ENCODE measurements around the gene EIF2A. TPM values are rescaled to one million over a fixed set of nuclear protein-coding genes. Genes with fewer than 3 reads are reported as not detected.
"Not testable (repeated sequence)": the region's sequence is repeated elsewhere in the genome, so short reads cannot be mapped to it uniquely, and the experiment has no call there.

EIF2A gene
- 230 and 238 TPM in 2 replicates for total RNA-seq

- Histone ChIP-seq H3K4me1 (ENCODE audit: insufficient read depth, low read length) (peaks cover 28% of the 10 kb centered on the region), H3K4me2 (ENCODE audit: insufficient read depth, low read length) (peak within 1 kb of the TSS; percentile 97), H3K9me3 (ENCODE audit: low read depth, low read length) (no peaks in the 10 kb centered on the region), H4K20me1 (ENCODE audit: insufficient read depth, low read length) (peaks cover 26% of the 10 kb centered on the region), H3K27ac (ENCODE audit: low read depth, low read length) (peak within 1 kb of the TSS; percentile 98), H3K4me3 (ENCODE audit: insufficient read depth, low read length) (peak within 1 kb of the TSS; percentile 90), H2AFZ (ENCODE audit: low read length) (peak within 1 kb of the TSS; percentile 91), H3K36me3 (ENCODE audit: insufficient read depth, low read length) (peaks cover 24% of the 10 kb centered on the region), H3K27me3 (ENCODE audit: insufficient read depth, low read length) (no peaks in the 10 kb centered on the region), H3K79me2 (ENCODE audit: insufficient read depth, low read length) (peaks cover 91% of the 10 kb centered on the region)
- peak; percentile 95 for DNase-seq (ENCODE audit: insufficient read length, low spot score, missing footprints)
- TF ChIP-seq CTCF (IDR thresholded peaks at IDR 0.05; ENCODE audit: extremely low read depth, low read depth, low read length) = no peak
These were observed at the start of gene EIF2A, which contains the start of gene SERP1 for GRCh38 chr3:150546226-150547044. TSS of gene EIF2A (plus strand) at chr3:150546787. CDS start at chr3:150546803, 16 bp downstream. TSS of gene SERP1 (minus strand) at chr3:150546496. CDS start at chr3:150546135, 361 bp downstream.

- peak; percentile 52 for DNase-seq (ENCODE audit: insufficient read length, low spot score, missing footprints)
- Histone ChIP-seq H3K36me3 (ENCODE audit: insufficient read depth, low read length) (no peaks in the 10 kb centered on the region), H3K4me1 (ENCODE audit: insufficient read depth, low read length) (peaks cover 5% of the 10 kb centered on the region), H3K27ac (ENCODE audit: low read depth, low read length) (no peak overlapping the region), H3K79me2 (ENCODE audit: insufficient read depth, low read length) (peaks cover 5% of the 10 kb centered on the region), H3K4me3 (ENCODE audit: insufficient read depth, low read length) (no peak overlapping the region), H2AFZ (ENCODE audit: low read length) (no peak overlapping the region), H3K4me2 (ENCODE audit: insufficient read depth, low read length) (no peak overlapping the region), H3K9me3 (ENCODE audit: low read depth, low read length) (no peaks in the 10 kb centered on the region), H3K27me3 (ENCODE audit: insufficient read depth, low read length) (no peaks in the 10 kb centered on the region), H4K20me1 (ENCODE audit: insufficient read depth, low read length) (no peaks in the 10 kb centered on the region)
- TF ChIP-seq CTCF (IDR thresholded peaks at IDR 0.05; ENCODE audit: extremely low read depth, low read depth, low read length) = no peak
These were observed 48.6 kb upstream of the EIF2A start for GRCh38 chr3:150497956-150498355.

GRCh38 chr3:150500960-150501359 lies 45.6 kb upstream of the EIF2A start:
- H3K4me3 ChIP-seq (ENCODE audit: insufficient read depth, low read length); H3K9me3 ChIP-seq (ENCODE audit: low read depth, low read length); H3K4me1 ChIP-seq (ENCODE audit: insufficient read depth, low read length); H3K27me3 ChIP-seq (ENCODE audit: insufficient read depth, low read length); H3K4me2 ChIP-seq (ENCODE audit: insufficient read depth, low read length); H3K27ac ChIP-seq (ENCODE audit: low read depth, low read length); H3K36me3 ChIP-seq (ENCODE audit: insufficient read depth, low read length); H3K79me2 ChIP-seq (ENCODE audit: insufficient read depth, low read length); H2AFZ ChIP-seq (ENCODE audit: low read length); DNase-seq (ENCODE audit: insufficient read length, low spot score, missing footprints); H4K20me1 ChIP-seq (ENCODE audit: insufficient read depth, low read length): not testable (repeated sequence)

DNA sequence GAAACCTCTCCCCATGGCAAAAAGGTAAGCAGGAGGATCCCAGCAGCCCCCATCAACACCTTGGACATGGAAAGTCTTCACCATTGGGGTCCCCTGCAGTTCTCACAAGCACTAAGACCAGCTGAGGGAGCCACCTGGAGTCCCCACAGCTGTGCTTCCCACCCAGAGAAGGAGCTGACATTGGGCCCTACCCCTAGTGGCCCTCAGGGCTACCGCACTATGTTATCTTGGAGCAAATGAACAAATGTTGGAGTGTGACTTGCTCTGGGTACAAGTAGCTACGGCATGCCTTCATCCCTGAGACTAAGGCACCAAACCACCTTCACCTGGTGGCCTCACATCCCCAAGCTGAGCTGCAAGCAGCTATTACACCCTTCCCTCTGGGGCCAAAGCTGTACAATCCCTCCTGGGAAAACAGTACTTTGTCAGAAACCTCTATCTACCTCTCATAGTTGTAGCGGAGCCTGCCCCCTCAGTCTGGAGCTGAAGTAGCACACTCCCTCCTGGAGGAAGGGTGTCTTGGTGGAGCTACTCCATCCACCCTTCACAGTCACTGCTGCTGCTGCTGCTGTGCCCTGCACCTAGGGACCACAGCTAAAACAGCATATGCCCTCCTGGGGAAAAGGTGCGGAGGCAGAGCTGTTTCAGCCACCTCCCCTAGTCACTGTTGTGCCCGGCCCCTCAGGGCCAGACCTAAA lies 43.0 kb upstream of the EIF2A start:
- no peaks in the 10 kb centered on the region for H3K9me3 ChIP-seq (ENCODE audit: low read depth, low read length)

More for the DNA sequence above, 43.0 kb upstream of the EIF2A start:
- DNase-seq (ENCODE audit: insufficient read length, low spot score, missing footprints) = peak; percentile 34
- H3K79me2 ChIP-seq (ENCODE audit: insufficient read depth, low read length) = no peaks in the 10 kb centered on the region
- TF ChIP-seq CTCF (IDR thresholded peaks at IDR 0.05; ENCODE audit: extremely low read depth, low read depth, low read length) = no peak
- no peak overlapping the region for H3K4me3 ChIP-seq (ENCODE audit: insufficient read depth, low read length)
- no peaks in the 10 kb centered on the region for H4K20me1 ChIP-seq (ENCODE audit: insufficient read depth, low read length)
- no peak overlapping the region for H3K4me2 ChIP-seq (ENCODE audit: insufficient read depth, low read length)
- no peak overlapping the region for H3K27ac ChIP-seq (ENCODE audit: low read depth, low read length)
- H3K27me3 ChIP-seq (ENCODE audit: insufficient read depth, low read length) = no peaks in the 10 kb centered on the region
- H3K36me3 ChIP-seq (ENCODE audit: insufficient read depth, low read length) = no peaks in the 10 kb centered on the region
- no peaks in the 10 kb centered on the region for H3K4me1 ChIP-seq (ENCODE audit: insufficient read depth, low read length)
- no peak overlapping the region for H2AFZ ChIP-seq (ENCODE audit: low read length)
